Measurements from ENCODE around the gene CYTH1. TPM values are rescaled to one million over a fixed set of nuclear protein-coding genes. Genes with fewer than 3 reads are reported as not detected.

The CYTH1 gene
- total RNA-seq, 6 experiments from 2014 or later, result 7.7 to 15.3 (median 10.9) TPM

- Mint-ChIP-seq H3K27ac (no peak overlapping the region; the same call in 1 of the 2 replicates), H3K27me3 (ENCODE audit: insufficient read depth) (peaks cover 4% of the 10 kb centered on the region), H3K4me3 (no peak overlapping the region), H3K9me3 (no peaks in the 10 kb centered on the region), H3K36me3 (ENCODE audit: low read depth) (peaks cover 61% of the 10 kb centered on the region), H3K4me1 (ENCODE audit: low read depth) (peaks cover 51% of the 10 kb centered on the region)
- no peak for DNase-seq
- TF ChIP-seq, protein P1, sequence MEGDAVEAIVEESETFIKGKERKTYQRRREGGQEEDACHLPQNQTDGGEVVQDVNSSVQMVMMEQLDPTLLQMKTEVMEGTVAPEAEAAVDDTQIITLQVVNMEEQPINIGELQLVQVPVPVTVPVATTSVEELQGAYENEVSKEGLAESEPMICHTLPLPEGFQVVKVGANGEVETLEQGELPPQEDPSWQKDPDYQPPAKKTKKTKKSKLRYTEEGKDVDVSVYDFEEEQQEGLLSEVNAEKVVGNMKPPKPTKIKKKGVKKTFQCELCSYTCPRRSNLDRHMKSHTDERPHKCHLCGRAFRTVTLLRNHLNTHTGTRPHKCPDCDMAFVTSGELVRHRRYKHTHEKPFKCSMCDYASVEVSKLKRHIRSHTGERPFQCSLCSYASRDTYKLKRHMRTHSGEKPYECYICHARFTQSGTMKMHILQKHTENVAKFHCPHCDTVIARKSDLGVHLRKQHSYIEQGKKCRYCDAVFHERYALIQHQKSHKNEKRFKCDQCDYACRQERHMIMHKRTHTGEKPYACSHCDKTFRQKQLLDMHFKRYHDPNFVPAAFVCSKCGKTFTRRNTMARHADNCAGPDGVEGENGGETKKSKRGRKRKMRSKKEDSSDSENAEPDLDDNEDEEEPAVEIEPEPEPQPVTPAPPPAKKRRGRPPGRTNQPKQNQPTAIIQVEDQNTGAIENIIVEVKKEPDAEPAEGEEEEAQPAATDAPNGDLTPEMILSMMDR (IDR thresholded peaks at IDR 0.05), result no peak
Observed at GRCh38 chr17:78820841-78821240, 38.8 kb upstream of the CYTH1 start.

- Mint-ChIP-seq H3K27me3 (ENCODE audit: insufficient read depth) (peaks cover 4% of the 10 kb centered on the region), H3K4me1 (ENCODE audit: low read depth) (peaks cover 49% of the 10 kb centered on the region), H3K9me3 (no peaks in the 10 kb centered on the region), H3K4me3 (no peak overlapping the region), H3K36me3 (ENCODE audit: low read depth) (peaks cover 58% of the 10 kb centered on the region), H3K27ac (peak overlapping the region; percentile 61; the same call in 1 of the 2 replicates)
- DNase-seq, result no peak
- TF ChIP-seq, protein P1 (IDR thresholded peaks at IDR 0.05), result no peak
Observed at GRCh38 chr17:78819806-78820792, 38.0 kb upstream of the CYTH1 start.

DNA sequence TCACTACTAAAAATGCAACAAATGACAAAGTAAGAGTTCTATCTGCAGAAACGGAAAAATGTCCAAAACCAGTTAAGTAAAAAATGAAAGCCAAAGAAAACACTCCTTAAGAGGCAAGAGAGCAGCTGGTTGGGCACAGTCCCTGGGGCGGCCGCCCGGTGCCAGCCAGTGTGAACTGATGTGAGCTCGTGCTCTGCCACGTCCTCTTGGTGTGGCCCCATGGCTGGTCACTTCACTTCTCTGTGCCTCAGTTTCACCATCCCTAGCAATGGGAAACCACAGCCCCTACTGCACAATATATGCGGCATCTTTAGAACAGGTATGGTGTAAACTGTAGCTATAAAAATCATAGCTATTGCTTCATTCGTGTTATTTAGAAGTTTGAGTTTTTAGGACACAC is 37.3 kb upstream of the CYTH1 start:
- Mint-ChIP-seq H3K27ac (peak overlapping the region; percentile 61), H3K27me3 (ENCODE audit: insufficient read depth) (peaks cover 4% of the 10 kb centered on the region), H3K4me3 (no peak overlapping the region), H3K4me1 (ENCODE audit: low read depth) (peaks cover 42% of the 10 kb centered on the region), H3K36me3 (ENCODE audit: low read depth) (peaks cover 51% of the 10 kb centered on the region), H3K9me3 (no peaks in the 10 kb centered on the region)
- TF ChIP-seq, protein P1 (IDR thresholded peaks at IDR 0.05), result no peak
- no peak for DNase-seq

- Mint-ChIP-seq H3K27me3 (ENCODE audit: insufficient read depth) (peaks cover 1% of the 10 kb centered on the region), H3K4me1 (ENCODE audit: low read depth) (peaks cover 37% of the 10 kb centered on the region), H3K27ac (peak overlapping the region; percentile 61), H3K4me3 (no peak overlapping the region), H3K36me3 (ENCODE audit: low read depth) (peaks cover 46% of the 10 kb centered on the region), H3K9me3 (no peaks in the 10 kb centered on the region)
- DNase-seq, result no peak
- TF ChIP-seq, protein P1 (IDR thresholded peaks at IDR 0.05), result no peak
Observed at GRCh38 chr17:78818932-78819331, 36.9 kb upstream of the CYTH1 start.

- peaks cover 44% of the 10 kb centered on the region for H3K36me3 Mint-ChIP-seq (ENCODE audit: low read depth)
- no peak overlapping the region for H3K4me3 Mint-ChIP-seq
- H3K27ac Mint-ChIP-seq, result peak overlapping the region; percentile 61
- H3K4me1 Mint-ChIP-seq (ENCODE audit: low read depth), result peaks cover 31% of the 10 kb centered on the region
- DNase-seq, result no peak
- TF ChIP-seq, protein P1 (IDR thresholded peaks at IDR 0.05), result no peak
- H3K9me3 Mint-ChIP-seq, result no peaks in the 10 kb centered on the region
- H3K27me3 Mint-ChIP-seq (ENCODE audit: insufficient read depth), result no peaks in the 10 kb centered on the region; the same call in 1 of the 2 replicates
Observed at GRCh38 chr17:78818152-78818846, 36.2 kb upstream of the CYTH1 start.
